Hematopoietic multipotent progenitor cell treated with erythropoietin and hydrocortisone succinate and interleukin-3 and kit ligand, for 15 days (in vitro differentiated cells): ENCODE results near the gene PLEKHG2.

Experiments
- DNase-seq: peaks from one replicate; pipeline ENCODE4 v3.0.0-alpha.2; 2015; ENCODE audit warnings: low spot score

The PLEKHG2 gene

DNA sequence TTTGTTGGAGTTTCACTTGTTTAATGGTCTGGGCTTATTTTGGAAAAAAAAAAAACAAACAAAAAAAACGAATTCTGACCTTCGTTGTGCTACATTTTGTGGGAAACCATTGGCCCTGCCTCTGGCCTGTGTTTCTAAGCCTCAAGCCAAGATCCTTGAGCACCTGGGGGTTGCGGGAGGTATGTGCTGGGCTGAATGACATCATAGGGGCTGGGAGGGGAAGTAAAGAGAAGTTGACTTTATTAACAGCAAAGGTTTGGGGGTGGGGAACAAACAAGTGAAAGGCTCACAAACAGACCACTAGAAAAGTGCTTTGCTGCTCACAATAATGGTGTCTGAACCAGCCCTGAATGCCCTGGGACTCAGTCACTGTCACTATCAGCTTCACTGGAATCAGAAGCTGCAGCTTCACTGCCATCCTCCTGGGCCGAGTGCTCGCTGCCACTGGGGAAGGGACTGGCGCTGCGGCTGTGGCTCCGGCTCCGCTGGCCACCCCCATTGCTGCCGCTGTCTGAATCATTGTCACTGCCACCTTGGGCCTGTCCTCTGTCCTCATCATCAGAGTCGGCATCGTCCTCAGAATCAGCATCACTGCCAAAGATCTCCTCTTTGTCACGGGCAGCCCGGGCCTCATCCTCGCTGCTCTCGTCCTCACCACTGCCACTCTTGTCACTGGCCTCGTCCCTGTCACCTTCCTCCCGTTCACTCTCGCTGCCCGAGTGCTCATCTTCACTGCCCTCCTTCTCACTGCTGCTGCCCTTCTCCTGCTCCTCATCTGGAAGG lies 26.6 kb upstream of the PLEKHG2 start:
- no peak for DNase-seq

DNA sequence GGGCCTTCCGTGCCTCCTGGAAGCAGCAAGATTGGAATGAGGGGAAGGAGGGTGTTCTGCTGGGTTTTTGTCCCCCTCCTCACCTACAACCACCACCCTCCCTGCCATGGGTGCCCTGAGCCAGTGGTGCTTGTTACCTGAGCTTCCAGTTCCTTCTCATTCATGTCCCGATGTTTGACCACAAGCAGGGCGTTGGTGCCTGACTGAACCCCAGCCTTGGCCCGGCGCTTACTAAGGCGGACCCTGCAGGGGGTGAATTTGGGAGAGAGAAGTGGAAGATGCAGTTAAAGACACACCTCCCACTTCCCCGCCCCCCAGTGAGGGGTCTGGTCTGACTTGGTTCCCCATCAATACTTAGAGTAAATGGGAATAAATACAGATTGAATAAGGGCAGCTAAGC lies 25.9 kb upstream of the PLEKHG2 start:
- no peak for DNase-seq

DNA sequence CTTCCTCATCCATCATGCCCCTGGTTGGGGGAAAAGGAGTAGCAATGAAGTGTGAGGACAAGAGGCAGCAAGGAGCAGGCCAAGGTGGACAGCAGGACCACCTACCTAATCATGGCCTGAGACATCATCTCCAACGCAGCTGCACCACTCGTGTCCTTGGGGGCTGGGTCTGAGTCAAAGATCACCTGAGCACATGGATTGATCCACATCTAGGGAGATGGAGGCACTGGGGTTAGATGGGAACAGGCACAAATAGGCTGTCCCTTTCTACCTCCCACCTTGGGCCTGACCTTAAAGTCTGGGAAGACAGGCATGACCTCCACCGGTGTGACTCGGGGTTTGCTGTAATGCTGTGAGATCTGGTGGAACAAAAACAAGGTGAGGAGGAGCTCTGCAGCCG lies 23.8 kb upstream of the PLEKHG2 start:
- DNase-seq = no peak

DNA sequence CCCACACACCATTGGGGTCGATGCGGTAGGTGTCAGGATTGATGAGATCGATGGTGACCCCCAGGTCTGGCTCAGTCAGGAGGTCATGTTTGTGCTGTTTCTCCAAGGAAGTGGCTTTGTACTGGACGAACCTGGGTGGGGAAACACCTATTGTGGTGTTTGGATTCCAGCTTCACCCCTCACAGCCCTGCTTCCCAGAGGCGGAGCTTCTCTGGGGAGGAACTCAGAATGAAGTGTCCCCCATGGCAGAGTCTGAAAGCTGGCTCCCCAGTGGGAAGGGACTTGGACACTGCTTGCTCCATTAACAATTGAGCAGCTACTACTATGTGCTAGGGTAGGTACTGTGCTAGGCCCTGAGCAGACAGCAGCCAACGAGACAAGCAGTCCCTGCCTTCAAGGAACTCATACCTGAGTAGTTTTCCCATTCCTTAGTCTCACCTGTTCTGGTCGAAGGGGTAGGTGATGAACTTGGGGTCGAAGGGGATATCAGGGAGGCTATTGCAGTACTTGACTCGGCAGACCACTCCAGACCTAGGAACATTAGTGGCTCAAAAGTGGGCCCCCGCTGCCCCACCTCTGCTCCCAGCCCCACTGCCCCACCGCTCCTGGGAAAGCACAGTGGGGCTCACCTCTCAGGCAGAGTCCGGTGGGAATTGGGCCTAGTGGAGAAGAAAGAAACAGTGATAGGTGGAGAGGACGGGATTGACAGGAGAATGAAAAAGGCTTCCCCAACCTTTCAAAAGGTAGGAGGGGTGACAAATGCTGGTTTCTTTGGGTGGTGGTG lies 22.6 kb upstream of the PLEKHG2 start:
- no peak for DNase-seq

DNA sequence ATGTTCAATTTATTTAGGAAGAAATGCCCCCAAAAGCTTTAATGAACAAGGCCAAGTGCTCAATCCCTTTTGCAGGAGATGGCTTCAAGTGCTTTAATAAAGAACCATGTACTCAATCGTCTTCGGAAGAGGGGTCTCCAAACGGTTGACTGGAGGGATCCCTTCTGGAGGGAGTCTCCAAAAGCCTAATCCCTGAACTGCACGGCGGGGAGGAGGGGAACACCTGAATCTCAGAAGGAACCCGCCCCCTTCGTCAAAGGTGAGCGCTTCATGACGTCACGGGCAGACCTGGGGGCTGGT lies 22.1 kb upstream of the PLEKHG2 start:
- peak; percentile 66 for DNase-seq

DNA sequence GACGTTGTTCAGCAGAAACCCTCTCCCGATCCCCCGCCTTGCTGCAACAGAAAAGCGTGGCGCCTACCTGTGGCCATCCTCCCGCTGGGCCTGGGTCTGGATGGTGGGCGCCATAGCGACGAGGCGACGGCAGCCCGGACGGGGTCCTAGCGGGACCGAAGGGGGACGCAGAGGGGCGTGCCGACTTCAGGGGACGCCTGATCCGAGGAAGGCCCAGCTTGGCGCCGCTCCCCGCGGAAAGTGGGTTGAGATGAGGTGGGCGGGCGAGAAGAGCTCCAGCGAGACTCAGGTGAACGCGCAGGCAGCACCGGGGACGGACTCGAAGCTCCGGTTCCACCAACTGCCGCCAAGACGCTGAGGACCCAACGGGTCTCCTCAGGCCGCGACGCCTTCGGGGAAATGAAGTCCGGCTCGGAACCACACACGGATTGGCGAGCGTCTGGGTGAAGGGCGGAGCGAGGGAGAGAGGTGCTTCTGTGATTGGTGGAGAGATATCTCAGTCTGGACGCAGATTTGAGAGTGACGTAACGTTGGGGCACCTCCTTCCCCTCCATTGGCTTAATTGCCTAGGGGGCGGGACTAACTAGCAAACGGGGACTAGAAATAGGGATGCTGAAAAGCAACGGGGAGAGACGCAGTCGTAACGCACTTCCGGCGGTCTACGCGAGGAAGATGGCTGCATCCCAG lies 21.6 kb upstream of the PLEKHG2 start, which contains the start of the genes MED29 and PAF1:
Gene MED29, plus strand, starts transcription at position 628 of the 687 bp plus-strand sequence. Its CDS starts 45 bp downstream, at position 673.
Gene PAF1, minus strand, starts transcription at position 356 of the 687 bp plus-strand sequence. Its CDS starts 242 bp downstream, at position 114.
- DNase-seq = peak; percentile 100

DNA sequence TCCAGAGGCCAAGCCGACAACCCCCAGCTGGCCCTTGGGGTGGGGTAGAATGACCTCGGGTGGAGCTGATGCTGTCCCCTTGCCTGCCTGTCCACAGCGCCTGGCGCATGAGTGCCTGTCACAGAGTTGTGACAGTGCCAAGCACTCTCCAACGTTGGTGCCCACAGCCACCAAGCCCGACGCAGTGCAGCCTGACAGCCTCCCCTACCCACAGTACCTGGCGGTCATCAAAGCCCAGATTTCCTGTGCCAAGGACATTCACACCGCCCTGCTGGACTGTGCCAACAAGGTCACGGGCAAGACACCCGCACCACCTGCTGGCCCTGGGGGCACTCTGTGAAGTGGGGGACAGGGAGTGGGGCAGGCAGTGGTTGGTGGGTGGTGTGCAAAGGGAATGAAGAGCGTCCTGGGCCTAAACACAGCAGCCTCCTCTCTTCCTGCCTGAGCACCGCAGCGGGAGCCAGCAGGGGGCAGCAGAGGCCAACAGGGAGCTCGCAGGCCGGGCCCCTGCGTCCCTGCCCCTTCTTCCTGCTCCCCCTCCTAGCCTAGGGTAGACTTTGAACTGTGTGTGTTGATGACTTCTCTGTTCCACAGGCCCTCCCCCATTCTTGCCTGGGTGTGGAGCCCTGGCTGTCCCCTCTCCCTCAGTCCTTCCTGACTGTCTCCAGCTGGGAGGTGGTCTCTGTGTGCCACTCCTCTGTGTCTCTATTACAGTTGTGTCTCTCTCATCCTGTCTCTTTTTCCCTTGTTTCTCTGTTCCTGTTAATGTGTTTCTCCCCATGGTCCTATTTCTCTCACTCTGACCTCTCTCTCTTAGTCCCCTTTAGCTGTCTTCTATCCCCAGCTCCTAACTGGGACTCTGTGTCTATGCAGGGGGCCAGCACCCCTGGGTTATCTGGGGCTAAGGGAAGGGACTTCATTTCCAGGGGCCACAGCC lies 14.8 kb upstream of the PLEKHG2 start:
- DNase-seq = peak; percentile 89

DNA sequence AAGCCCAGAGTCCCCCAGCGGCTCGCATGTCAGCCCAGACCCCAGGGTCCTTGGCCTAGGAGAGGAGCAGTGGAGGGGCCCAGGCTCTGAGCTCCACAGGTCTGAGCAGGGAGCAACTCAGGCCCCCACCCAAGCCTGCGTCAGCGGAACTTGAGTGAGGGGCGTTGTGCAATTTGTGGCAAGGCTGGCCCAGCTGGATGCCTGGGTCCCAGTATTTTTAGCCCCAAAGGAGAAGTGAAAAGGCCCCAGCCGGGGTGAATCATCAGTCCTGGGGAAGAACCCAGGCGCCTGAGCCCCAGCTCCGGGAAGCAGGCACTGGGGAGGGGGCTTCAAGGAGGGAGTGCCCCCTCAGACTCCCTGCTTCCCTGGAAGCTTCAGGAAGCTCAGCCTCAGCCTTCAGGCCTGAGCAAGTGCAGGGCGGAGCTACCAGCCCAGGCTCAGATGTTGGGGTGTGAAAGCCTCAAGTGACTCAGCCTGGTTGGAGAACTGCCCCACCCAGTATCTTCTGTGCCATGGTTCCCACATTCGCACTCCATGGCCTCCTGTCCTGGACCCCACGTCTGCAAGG lies 14.1 kb upstream of the PLEKHG2 start:
- peak; percentile 91 for DNase-seq

DNA sequence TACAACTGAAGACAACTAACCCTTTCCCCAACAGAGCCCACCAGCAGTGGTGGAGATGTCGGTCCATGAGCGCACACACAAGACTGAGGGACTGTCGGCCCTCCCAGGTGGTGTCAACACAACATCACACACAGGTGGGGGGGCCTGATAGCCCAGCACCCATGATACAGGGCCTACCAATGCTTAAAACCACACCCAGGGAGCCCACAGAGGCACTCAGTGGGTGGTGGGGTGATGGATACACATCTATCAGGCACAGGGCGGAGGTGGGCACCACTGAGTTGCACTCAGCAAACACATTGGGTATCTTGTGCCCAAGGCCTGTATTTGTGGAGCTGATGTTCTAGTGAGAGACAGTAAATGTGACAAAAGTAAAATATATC lies 12.8 kb upstream of the PLEKHG2 start:
- peak; percentile 29 for DNase-seq

DNA sequence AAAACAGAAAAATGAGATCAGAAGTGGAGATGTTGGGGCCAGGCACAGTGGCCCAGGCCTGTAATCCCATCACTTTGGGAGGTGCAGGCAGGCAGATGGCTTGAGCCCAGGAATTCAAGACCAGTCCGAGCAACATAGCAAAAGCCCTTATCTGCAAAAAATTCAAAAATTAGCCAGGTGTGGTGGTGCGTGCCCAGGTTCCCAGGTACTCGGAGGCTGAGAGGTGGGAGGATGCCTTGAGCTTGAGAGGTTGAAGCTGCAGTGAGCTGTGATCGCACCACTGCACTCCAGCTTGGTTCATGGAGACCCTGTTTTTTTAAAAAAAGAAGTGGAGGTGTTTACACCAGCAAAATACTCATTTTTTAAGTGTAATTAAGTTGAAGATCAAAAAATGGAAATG lies 12.4 kb upstream of the PLEKHG2 start:
- DNase-seq = no peak

DNA sequence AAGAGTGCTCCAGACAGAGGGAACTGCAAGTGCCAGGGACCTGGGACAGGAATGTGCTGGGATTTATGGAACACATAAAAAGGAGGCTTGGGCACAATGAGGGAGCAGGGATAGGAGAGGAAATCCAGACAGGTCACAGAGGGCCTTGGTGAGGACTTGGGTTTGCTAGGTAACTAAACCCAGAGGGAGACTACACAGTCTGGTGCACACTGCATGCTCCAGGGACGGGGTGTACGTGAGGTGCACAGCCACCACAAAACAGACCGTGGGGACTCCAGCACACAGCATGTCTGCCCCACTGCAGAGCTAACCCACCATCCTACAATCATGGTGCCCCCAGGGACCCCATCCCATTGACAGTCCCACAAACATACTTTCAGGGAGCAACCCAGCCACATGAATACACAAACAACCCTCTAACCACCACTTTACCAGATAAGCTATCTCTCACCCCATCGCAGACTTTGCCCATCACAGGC lies 11.4 kb upstream of the PLEKHG2 start:
- no peak for DNase-seq

DNA sequence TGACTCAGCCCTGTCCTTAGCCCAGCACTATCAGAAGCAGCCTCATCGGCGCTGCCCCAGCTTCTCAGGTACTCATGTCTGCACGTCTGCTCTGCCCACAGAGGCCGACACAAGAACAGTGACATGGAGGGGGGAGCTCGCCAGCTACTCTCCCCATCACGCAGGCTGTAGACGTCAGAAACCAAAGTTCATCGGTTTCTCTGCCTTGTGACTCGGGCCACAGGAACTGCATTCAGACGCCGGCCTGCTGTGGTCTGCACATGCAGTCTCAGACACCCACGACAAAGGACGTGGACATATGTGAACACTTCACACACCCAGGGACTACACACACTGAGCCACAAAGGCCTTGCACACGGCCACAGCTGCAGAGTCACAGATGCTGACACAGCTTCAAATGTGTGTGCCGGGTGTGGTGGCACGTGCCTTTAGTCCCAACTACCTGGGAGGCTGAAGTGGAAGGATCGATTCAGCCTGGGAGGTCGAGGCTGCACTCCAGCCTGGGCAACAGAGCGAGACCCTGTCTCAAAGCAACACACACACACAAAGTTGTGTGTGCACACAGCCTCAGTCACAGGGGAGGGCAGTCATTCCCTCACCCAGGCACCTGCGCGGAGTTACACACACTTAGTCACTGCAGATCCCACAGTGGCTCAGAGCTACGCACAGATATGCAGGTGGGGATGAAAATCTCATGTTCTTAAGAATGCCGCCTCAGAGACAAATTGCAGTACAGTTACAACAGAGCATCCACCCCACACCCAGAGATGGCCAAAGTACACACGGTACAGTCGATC lies 10.7 kb upstream of the PLEKHG2 start:
- peak; percentile 75 for DNase-seq

DNA sequence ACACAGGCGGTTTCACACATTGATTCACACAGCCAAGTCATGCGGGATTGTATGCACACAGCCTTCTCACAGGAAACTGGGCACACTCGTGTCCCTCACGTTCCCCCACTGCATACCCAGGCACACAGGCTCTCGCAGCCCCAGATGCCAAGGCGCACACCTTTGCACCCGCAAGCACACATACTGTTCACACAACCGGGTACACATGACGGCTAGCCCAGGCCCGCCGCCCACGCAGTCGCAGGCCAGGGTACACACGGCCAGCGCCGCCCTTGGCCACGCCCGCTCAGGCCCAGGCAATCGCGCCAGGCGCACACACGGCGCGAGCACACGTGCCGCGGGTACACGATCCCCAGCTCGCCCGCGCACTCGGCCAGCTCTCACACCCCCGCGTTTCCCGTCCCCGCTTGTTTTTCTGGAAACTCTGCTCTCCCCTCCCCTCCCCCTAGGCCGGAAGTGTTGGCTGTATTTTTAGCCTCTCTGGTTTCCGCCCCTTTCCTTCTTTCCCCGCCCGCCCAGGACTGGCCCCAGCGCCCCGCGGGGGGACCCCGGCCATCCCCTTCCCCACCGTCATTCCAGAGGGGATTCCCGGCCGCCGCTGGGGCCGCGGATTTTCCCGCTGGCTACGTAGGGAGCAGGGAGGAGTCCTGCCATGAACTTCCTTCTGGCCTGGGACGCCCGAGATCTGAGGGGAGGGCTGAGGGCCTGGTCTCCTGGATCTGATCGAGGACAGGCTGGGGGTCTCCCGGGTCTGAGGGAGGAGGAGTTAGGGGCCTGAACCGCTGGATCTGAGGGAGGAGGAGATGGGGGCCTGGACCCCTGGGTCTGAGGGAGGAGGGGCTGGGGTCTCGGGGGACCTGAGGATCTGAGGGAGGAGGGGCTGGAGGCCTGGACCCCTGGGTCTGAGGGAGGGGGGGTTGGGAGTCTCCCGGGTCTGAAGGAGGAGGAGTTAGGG lies 9.8 kb upstream of the PLEKHG2 start:
- DNase-seq = peak; percentile 85

DNA sequence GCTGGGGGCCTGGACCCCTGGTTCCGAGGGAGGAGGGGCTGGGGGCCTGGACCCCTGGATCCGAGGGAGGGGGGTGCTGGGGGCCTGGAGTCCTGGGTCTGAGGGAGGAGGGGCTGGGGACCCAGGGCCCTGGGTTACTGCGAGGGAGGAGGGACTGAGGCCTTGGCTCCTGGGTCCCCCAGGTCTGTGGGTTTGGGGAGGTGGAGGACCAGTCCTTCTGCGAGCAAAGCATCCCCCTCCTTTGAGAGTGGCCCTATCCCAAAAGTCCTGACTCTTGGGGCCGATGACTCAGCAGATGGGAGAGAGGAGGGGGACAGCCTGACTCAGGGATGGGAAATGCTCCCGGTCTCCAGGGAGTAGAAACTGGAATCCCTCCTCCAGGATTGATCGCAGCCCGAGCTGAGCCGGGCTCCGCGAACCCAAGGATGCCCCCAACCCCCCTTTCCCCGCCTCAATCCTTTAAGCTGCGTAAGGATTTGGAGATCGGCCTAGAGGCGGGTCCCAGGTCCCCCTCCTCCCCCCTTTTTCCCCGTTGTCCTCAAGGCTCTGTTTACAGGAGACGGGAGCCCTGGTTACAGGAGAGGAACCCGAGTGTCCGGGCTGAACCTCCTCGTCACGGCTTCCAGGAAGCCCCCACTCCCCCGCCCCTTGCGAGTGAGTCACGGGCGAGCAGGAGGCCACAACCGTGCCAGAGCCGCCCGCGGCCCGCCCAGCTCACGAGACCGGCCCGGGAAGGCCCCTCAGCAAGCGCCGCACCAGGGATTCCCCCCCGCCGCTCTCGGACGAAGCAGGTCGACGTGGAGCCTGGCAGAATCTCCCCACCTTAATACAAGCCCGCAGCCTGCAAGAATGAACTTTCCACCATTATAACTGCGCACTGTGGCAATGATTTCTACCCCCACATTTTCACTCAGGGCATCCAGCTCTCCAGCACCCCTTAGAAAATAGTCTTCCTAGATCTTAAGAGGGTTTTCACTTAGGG lies 8.8 kb upstream of the PLEKHG2 start:
- peak; percentile 91 for DNase-seq

DNA sequence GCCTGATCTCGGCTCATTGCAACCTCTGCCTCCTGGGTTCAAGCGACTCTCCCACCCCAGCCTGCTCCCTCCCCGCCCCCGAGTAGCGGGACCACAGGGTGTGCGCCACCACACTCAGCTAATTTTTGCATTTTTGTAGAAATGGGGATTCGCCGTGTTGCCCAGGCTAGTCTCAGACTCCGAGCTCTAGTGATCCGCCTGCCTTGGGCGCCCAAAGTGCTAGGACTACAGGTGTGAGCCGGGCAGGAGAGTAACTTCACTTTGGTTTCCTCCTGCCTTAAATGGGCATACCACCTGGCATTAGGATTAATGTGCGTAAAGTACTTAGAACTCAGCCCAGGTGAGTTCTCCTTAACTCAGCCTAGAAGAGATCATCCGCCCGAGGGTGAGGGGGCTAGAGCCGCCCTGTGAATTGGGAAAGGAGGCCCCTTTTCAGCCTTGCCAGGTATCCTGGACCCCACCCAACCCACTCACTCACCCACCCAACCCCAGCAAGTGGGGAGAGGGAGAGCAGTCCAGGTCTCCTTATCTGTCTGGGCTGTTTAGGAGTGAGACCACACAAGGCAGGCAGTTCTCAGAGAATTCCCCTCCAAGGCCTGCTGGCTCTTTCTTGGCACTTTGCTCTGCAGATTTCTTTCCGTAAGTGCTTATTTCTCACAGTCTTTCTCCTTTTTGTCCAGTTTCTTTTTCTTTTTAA lies 7.1 kb upstream of the PLEKHG2 start:
- DNase-seq = peak; percentile 17

DNA sequence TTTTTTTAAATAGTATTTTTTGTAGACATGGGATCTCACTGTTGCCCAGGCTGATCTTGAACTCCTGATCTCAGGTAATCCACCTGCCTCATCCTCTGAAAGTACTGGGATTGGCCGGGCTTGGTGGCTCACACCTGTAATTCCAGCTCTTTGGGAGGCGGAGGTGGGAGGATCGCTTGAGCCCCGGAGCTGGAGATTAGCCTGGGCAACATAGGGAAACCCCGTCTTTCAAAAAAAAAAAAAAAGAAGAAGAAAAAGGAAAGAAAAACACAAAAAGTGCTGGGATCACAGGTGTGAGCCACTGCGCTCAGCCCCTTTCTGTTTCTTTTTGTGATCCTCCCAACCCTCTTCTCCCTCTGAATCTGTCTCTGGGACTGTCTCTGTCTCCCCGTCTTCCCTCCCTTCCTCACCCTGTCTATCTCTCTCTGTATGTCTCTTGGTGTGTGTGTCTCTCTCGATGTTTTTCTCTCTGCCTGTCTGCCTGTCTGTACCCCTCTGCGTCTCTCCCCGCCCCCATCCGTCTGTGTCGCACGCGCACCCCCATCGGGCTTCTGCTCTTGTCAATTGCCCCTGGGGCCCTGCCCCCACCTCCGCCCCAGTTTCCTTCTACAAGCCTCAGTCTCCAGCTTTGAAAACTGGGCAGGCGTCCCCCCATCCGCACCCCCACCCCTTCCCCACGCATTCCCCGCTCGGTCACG lies 6.4 kb upstream of the PLEKHG2 start:
- DNase-seq = peak; percentile 54
